Parathyroid adenoma (tissue), 2 donors: ENCODE data around the gene SETD1A.

ENCODE experiments used
- H2AFZ ChIP-seq: fragments of 300-600 bp; sonication (generic); one replicate; pipeline ENCODE4 v1.7.0; 2017; ENCODE audit warnings: antibody characterized with exemption, mild to moderate bottlenecking
- H3K27ac ChIP-seq: fragments of 300-600 bp; sonication (generic); one replicate; pipeline ENCODE4 v1.7.0; 2017
- H3K27me3 ChIP-seq: fragments of 300-600 bp; sonication (generic); one replicate; pipeline ENCODE4 v1.7.0; 2017; ENCODE audit warnings: low read length; ENCODE audit not compliant: control insufficient read depth, insufficient read depth
- H3K36me3 ChIP-seq: fragments of 300-600 bp; sonication (generic); one replicate; pipeline ENCODE4 v1.7.0; 2017; ENCODE audit warnings: low read length; ENCODE audit not compliant: control insufficient read depth, insufficient read depth
- H3K4me1 ChIP-seq: fragments of 300-600 bp; sonication (generic); one replicate; pipeline ENCODE4 v1.7.0; 2017; ENCODE audit warnings: control low read depth
- H3K4me2 ChIP-seq: fragments of 300-600 bp; sonication (generic); one replicate; pipeline ENCODE4 v1.7.0; 2017; ENCODE audit warnings: low read length
- H3K4me3 ChIP-seq: fragments of 300-600 bp; sonication (generic); one replicate; pipeline ENCODE4 v1.7.0; 2017; ENCODE audit warnings: low read depth, low read length
- H3K79me2 ChIP-seq: fragments of 300-600 bp; sonication (generic); one replicate; pipeline ENCODE4 v1.7.0; 2017; ENCODE audit warnings: control low read depth
- H3K9ac ChIP-seq: fragments of 300-600 bp; sonication (generic); one replicate; pipeline ENCODE4 v1.7.0; 2017; ENCODE audit warnings: mild to moderate bottlenecking
- H3K9me3 ChIP-seq: fragments of 300-600 bp; sonication (generic); one replicate; pipeline ENCODE4 v1.7.0; 2017; ENCODE audit warnings: low read length; ENCODE audit not compliant: control insufficient read depth
- TF ChIP-seq, protein P1 (sequence below): fragments of 300-600 bp; sonication (generic); IDR thresholded peaks from one replicate; pipeline ENCODE4 v1.7.0; 2017; ENCODE audit warnings: antibody characterized with exemption, mild to moderate bottlenecking
- donor health status: primary hyperparathyroidism.

SETD1A gene

DNA sequence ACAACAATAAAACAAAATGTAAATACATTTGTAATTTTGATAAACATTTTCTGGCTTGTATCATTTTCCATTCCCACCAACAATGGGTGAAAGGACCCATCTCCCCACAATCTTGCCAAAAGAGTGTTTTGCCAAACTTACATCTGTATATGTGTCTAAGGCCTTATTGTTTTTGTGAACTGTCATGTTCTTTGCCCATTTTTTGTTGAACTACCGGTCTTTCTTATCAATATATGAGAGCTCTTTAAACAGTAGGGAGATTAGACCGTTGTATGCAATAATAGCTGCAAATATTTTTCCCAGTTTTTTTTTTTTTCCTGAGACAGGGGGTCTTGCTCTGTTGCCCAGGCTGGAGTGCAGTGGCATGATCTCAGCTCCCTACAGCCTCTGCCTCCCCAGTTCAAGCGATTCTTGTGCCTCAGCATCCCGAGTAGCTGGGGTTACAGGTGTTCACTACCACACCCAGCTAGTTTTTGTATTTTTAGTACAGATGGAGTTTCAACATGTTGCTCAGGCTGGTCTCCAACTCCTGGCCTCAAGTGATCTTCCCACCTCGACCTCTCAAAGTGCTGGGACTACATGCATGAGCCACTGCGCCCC, 66.2 kb downstream of the SETD1A start:
- no peaks in the 10 kb centered on the region for H3K4me1 ChIP-seq
- H3K27me3 ChIP-seq = no peaks in the 10 kb centered on the region
- H3K9me3 ChIP-seq = no peaks in the 10 kb centered on the region
- no peak overlapping the region for H3K9ac ChIP-seq
- TF ChIP-seq, protein P1, sequence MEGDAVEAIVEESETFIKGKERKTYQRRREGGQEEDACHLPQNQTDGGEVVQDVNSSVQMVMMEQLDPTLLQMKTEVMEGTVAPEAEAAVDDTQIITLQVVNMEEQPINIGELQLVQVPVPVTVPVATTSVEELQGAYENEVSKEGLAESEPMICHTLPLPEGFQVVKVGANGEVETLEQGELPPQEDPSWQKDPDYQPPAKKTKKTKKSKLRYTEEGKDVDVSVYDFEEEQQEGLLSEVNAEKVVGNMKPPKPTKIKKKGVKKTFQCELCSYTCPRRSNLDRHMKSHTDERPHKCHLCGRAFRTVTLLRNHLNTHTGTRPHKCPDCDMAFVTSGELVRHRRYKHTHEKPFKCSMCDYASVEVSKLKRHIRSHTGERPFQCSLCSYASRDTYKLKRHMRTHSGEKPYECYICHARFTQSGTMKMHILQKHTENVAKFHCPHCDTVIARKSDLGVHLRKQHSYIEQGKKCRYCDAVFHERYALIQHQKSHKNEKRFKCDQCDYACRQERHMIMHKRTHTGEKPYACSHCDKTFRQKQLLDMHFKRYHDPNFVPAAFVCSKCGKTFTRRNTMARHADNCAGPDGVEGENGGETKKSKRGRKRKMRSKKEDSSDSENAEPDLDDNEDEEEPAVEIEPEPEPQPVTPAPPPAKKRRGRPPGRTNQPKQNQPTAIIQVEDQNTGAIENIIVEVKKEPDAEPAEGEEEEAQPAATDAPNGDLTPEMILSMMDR = no peak
- H3K4me3 ChIP-seq = no peak overlapping the region
- H3K27ac ChIP-seq = no peak overlapping the region
- no peak overlapping the region for H3K4me2 ChIP-seq
- H3K79me2 ChIP-seq = no peaks in the 10 kb centered on the region
- no peak overlapping the region for H2AFZ ChIP-seq
- H3K36me3 ChIP-seq = no peaks in the 10 kb centered on the region

DNA sequence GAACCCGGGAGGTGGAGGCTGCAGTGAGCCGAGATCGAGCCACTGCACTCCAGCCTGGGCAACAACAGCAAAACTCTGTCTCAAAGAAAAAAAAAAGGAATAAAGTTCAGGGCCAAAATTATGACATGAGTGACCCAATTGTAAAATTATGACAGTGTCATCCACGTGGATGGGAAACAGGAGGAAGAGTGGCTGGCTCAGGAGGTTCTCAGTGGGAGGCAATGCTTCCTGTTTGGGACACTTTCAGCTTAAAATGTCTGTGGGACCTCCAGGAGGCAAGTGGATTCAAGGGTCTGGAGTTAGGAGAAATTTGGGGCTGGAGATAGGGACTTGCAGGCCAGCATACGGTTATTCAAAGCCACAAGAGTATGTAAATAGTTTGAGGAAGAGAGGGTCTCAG, 67.8 kb downstream of the SETD1A start:
- no peaks in the 10 kb centered on the region for H3K79me2 ChIP-seq
- no peak overlapping the region for H3K4me2 ChIP-seq
- H3K27me3 ChIP-seq = no peaks in the 10 kb centered on the region
- no peaks in the 10 kb centered on the region for H3K36me3 ChIP-seq
- H2AFZ ChIP-seq = no peak overlapping the region
- H3K4me3 ChIP-seq = no peak overlapping the region
- no peak overlapping the region for H3K9ac ChIP-seq
- no peaks in the 10 kb centered on the region for H3K9me3 ChIP-seq
- TF ChIP-seq, protein P1 = no peak
- H3K4me1 ChIP-seq = no peaks in the 10 kb centered on the region
- H3K27ac ChIP-seq = no peak overlapping the region

DNA sequence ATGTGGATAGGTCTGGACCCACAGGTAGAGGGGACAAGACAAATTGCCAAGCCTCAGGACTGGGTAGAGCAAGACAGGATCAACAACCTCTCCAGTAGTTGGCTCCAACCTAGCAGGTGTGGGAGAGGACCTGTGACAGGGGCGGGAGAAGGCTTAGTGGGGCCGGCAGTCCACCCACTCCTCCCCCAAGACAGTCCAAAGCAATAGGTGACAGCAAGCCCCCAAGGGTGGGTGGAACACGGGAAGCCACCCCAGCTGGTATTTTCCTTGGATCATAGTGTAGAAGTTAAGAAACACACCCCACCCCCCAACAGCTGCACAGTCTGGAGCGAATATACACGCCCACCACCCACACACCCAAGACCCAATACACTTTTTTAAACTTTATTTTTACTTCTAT, 71.7 kb downstream of the SETD1A start:
- H3K9ac ChIP-seq = no peak overlapping the region

DNA sequence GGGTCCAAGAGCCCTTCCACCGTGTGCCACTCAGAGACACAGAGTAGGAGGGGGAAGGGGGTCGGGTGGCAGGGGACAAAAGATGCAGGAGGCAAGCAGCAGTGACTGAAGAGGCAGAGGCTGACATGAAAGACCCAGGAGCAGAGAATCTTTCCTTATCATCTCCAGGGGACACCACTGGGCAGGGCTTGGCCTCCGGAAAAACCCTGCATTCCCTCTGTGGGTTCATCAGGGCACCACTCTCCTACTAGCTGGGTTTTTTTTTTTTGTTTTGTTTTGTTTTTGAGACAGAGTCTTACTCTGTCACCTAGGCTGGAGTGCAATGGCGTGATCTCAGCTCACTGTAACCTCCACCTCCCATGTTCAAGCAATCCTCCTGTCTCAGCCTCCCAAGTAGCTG, 73.7 kb downstream of the SETD1A start:
- Histone ChIP-seq H3K27me3 (no peaks in the 10 kb centered on the region), H3K4me2 (no peak overlapping the region), H3K36me3 (no peaks in the 10 kb centered on the region), H3K9ac (no peak overlapping the region), H3K4me1 (peaks cover 9% of the 10 kb centered on the region), H3K79me2 (peaks cover 4% of the 10 kb centered on the region), H3K9me3 (no peaks in the 10 kb centered on the region), H3K4me3 (no peak overlapping the region), H3K27ac (no peak overlapping the region), H2AFZ (no peak overlapping the region)
- TF ChIP-seq, protein P1 = no peak

More for the DNA sequence above, 71.7 kb downstream of the SETD1A start:
- no peaks in the 10 kb centered on the region for H3K27me3 ChIP-seq
- H2AFZ ChIP-seq = no peak overlapping the region
- no peak overlapping the region for H3K4me2 ChIP-seq
- no peaks in the 10 kb centered on the region for H3K36me3 ChIP-seq
- no peaks in the 10 kb centered on the region for H3K79me2 ChIP-seq
- H3K4me1 ChIP-seq = peaks cover 3% of the 10 kb centered on the region
- no peak overlapping the region for H3K27ac ChIP-seq
- TF ChIP-seq, protein P1 = no peak
- no peak overlapping the region for H3K4me3 ChIP-seq
- H3K9me3 ChIP-seq = no peaks in the 10 kb centered on the region
